Retinal pigment epithelial cell (primary cell): Measurements from ENCODE around the gene TOP2A.

Source experiments
- DNase-seq: peaks from one replicate; pipeline ENCODE4 v3.0.0-alpha.2; 2010; ENCODE audit warnings: low read depth
- H3K4me3 ChIP-seq: 2 replicates; pipeline ENCODE4 v1.5.1; 2011; ENCODE audit warnings: mild to moderate bottlenecking, low read length, control low read depth, moderate library complexity
- CTCF ChIP-seq: conservative IDR thresholded peaks from 2 replicates; pipeline ENCODE4 v1.5.1; 2011; ENCODE audit warnings: low read depth, low read length, control low read depth, inconsistent platforms

Gene TOP2A

GRCh38 chr17:40352779-40353394 lies 64.8 kb downstream of the TOP2A start:
- no peak for TF ChIP-seq CTCF
- DNase-seq = no peak
- H3K4me3 ChIP-seq = no peak overlapping the region

- no peak for TF ChIP-seq CTCF
- H3K4me3 ChIP-seq = no peak overlapping the region
- no peak for DNase-seq
Observed at GRCh38 chr17:40352237-40352778, 65.4 kb downstream of the TOP2A start.

DNA sequence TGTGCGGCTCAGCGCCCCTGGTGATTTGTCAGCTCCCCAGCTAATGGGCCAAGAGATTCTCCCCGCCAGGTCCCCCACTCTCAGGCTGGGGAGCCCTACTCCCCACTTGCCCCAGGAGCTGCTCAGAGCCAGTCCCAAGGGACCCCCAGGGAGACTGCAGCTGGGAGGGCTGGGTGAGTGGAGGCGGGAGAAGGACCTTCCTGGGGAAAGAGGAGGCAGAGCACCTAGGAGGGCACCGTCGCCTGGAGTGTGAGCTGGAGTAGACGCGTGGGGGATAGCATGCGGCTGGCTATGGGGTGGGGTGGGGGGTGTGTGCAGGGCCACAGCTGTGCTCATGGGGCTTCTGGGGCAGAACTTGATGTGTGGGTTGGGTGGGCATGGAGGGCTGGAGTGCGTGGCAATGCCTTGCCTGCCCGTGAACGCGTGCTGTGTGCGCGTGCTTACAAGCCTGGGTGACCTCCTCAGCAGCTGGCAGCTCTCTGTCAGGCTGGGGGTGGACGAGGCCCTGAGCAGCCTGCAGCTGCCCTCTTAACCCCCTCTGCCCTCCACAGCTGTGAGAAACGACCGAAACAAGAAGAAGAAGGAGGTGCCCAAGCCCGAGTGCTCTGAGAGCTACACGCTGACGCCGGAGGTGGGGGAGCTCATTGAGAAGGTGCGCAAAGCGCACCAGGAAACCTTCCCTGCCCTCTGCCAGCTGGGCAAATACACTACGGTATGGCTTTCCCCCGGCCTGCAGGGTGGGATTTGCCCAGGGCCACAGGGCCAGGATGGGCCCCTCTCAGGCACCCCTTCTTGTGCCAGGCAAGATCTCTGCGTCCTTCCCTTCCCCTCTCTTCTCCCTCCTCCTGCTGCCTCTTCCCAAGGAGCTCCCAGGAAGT lies 66.1 kb downstream of the TOP2A start:
- no peak for TF ChIP-seq CTCF
- DNase-seq = no peak
- no peak overlapping the region for H3K4me3 ChIP-seq

GRCh38 chr17:40350689-40351358 lies 66.9 kb downstream of the TOP2A start:
- H3K4me3 ChIP-seq = no peak overlapping the region
- no peak for DNase-seq
- no peak for TF ChIP-seq CTCF

GRCh38 chr17:40349895-40350688 lies 67.6 kb downstream of the TOP2A start:
- DNase-seq = no peak

More at GRCh38 chr17:40349895-40350688, 67.6 kb downstream of the TOP2A start:
- no peak for TF ChIP-seq CTCF
- no peak overlapping the region for H3K4me3 ChIP-seq
